ENCODE measurements around the gene MTARC2. TPM values are rescaled to one million over a fixed set of nuclear protein-coding genes. Genes with fewer than 3 reads are reported as not detected.

The MTARC2 gene
- total and polyA plus RNA-seq, 10 of the 15 experiments (the other 5 are each of a cell fraction or from before 2014, with no cell fraction given): 1.9 to 5.5 (median 3.3) TPM

DNA sequence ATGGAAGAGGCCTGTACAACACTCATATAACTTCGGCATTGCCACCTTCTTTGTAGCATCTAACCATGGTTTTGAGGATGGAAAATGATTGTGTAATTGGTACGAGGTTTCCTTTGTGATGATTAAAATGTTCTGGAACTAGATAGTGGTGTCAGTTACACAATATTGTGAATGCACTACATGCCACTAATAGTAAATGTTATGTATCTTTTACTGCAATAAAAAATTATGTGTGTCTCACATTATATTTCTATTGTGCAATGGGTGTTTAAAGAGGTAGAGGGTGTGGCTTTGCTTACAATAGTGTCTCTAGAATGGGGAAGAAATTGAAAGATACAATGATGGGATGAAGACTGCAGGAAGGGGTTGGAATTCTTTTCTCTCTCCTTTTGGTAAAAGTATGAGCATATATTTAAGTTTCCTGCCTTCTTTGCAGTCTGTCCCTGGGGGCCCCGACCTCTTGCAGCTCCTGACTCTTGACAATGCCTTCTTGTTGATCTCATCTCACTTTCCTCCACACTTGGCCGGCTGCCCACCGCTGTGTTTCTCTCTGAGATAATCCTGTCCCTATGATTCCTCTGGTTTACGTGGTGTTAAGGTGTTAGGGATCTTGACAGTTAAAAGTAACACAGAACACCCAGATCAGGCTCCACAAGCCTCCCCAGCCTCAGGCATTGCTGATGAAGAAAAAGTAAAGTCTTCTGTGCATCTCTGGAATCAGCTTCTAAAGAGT, 77.9 kb downstream of the MTARC2 start:
- SMC1A ChIA-PET (ENCODE audit: uncharacterized antibody, unreplicated experiment): no interaction called here
- BruUV-seq (replicated peaks): no TSS peak

GRCh38 chr1:220826729-220827128, 78.6 kb downstream of the MTARC2 start:
- no peak overlapping the region for H3K4me2 ChIP-seq (ENCODE audit: control insufficient read depth, insufficient read depth)
- intact Hi-C loops (cut with micrococcal nuclease; ENCODE audit: unreplicated experiment) (no loop called here), in situ Hi-C loops (cut with MboI) (no loop called here)
- ChIA-PET POLR2A (no interaction called here), CTCF (no interaction called here), SMC1A (ENCODE audit: uncharacterized antibody, unreplicated experiment) (no interaction called here), RAD21 (ENCODE audit: unreplicated experiment) (no interaction called here)
- no peaks in the 10 kb centered on the region for H3K9me3 ChIP-seq (replicated peaks; ENCODE audit: control insufficient read depth, insufficient read depth, low read length)
- no peaks in the 10 kb centered on the region for H3K36me3 ChIP-seq (ENCODE audit: control insufficient read depth in 2 of 2, insufficient read depth in 2 of 2, low read length in 1 of 2)
- H3K9ac ChIP-seq (ENCODE audit: control insufficient read depth, insufficient read depth, low read length): no peak overlapping the region
- no peak for DNase-seq (ENCODE audit: low read depth, low spot score)
- FAIRE-seq: no peak
- H2AFZ ChIP-seq (ENCODE audit: control insufficient read depth, low read depth, low read length): no peak overlapping the region
- no TSS peak for BruUV-seq (replicated peaks)
- no peak overlapping the region for H3K27ac ChIP-seq (ENCODE audit: control insufficient read depth, insufficient read depth)
- H3K4me3 ChIP-seq: no peak overlapping the region
- TF ChIP-seq RB1 (IDR thresholded peaks at IDR 0.05; ENCODE audit: borderline replicate concordance): no peak
- TF ChIP-seq STAT1 (conservative IDR thresholded peaks at IDR 0.05): no peak
- TF ChIP-seq RBBP5 (conservative IDR thresholded peaks at IDR 0.05): no peak
- TF ChIP-seq PML (IDR thresholded peaks at IDR 0.05; ENCODE audit: low read length): no peak
- ATAC-seq: no peak
- H3K4me1 ChIP-seq (ENCODE audit: control insufficient read depth, insufficient read depth, low read length): no peaks in the 10 kb centered on the region
- 13% methylated on average over 5 of the region's 5 CpGs for WGBS (ENCODE audit: insufficient coverage, insufficient replicate concordance, low lambda C conversion rate, missing lambda C conversion rate)
- no peaks in the 10 kb centered on the region for H3K79me2 ChIP-seq (ENCODE audit: control insufficient read depth, insufficient read depth, low read length)
- H3K27me3 ChIP-seq (replicated peaks in 1 of 2; ENCODE audit: control insufficient read depth in 2 of 2, insufficient read depth in 2 of 2, low read length in 1 of 2): peaks cover 0 to 2% of the 10 kb centered on the region in 2 experiments; a peak in 2 of 4 replicates
- no peaks in the 10 kb centered on the region for H4K20me1 ChIP-seq (ENCODE audit: control insufficient read depth, insufficient read depth)

More for the DNA sequence above, 77.9 kb downstream of the MTARC2 start:
- Histone ChIP-seq H3K4me2 (ENCODE audit: control insufficient read depth, insufficient read depth) (no peak overlapping the region), H3K27ac (ENCODE audit: control insufficient read depth, insufficient read depth) (no peak overlapping the region), H3K9ac (ENCODE audit: control insufficient read depth, insufficient read depth, low read length) (no peak overlapping the region), H3K4me3 (no peak overlapping the region), H3K79me2 (ENCODE audit: control insufficient read depth, insufficient read depth, low read length) (no peaks in the 10 kb centered on the region), H3K36me3 (ENCODE audit: control insufficient read depth in 2 of 2, insufficient read depth in 2 of 2, low read length in 1 of 2) (no peaks in the 10 kb centered on the region), H2AFZ (ENCODE audit: control insufficient read depth, low read depth, low read length) (no peak overlapping the region), H4K20me1 (ENCODE audit: control insufficient read depth, insufficient read depth) (no peaks in the 10 kb centered on the region), H3K27me3 (replicated peaks in 1 of 2; ENCODE audit: control insufficient read depth in 2 of 2, insufficient read depth in 2 of 2, low read length in 1 of 2) (peaks cover 0 to 2% of the 10 kb centered on the region in 2 experiments; a peak in 2 of 4 replicates), H3K4me1 (ENCODE audit: control insufficient read depth, insufficient read depth, low read length) (no peaks in the 10 kb centered on the region), H3K9me3 (replicated peaks; ENCODE audit: control insufficient read depth, insufficient read depth, low read length) (no peaks in the 10 kb centered on the region)
- ATAC-seq (no peak), DNase-seq (ENCODE audit: low read depth, low spot score) (no peak), FAIRE-seq (no peak)
- WGBS (ENCODE audit: insufficient coverage, insufficient replicate concordance, low lambda C conversion rate, missing lambda C conversion rate): 8% methylated on average over 6 of the region's 6 CpGs
- intact Hi-C loops (cut with micrococcal nuclease; ENCODE audit: unreplicated experiment) (no loop called here), in situ Hi-C loops (cut with MboI) (no loop called here)
- ChIA-PET RAD21 (ENCODE audit: unreplicated experiment) (no interaction called here), POLR2A (no interaction called here), CTCF (no interaction called here)
- no peak for TF ChIP-seq MTA2 (IDR thresholded peaks at IDR 0.05; ENCODE audit: low read depth)

All from GM12878 (cell line).